HS-5 (cell line): Measurements from ENCODE around the gene C11orf16.
A peak's percentile ranks its signal among the peaks of the same experiment; 100 is the strongest.
"Not testable (repeated sequence)": the region's sequence is repeated elsewhere in the genome, so short reads cannot be mapped to it uniquely, and the experiment has no call there.

Experiments used
- DNase-seq: peaks from one replicate; pipeline ENCODE4 v3.0.0-alpha.2; 2012; ENCODE audit warnings: low read depth

Gene C11orf16

DNA sequence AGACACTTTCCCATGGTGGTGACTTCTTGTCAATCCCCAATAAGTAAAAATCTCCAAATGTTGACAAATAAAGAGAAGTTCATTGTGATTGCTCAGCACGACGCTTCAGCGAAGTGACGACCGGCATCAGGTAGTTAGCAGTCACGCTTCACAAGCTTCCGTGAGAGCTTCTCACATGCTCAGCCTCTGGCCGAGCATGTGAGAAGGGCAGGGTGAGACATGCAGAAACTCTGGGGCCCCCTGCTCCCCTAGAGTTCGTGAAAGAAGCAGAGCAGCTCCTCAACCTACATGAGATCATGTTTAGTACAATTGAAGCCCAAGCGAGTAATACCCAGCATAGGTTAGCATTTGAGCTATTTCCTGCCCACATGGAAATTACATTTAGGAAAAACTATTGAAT is 4.4 kb upstream of the C11orf16 start:
- no peak for DNase-seq

DNA sequence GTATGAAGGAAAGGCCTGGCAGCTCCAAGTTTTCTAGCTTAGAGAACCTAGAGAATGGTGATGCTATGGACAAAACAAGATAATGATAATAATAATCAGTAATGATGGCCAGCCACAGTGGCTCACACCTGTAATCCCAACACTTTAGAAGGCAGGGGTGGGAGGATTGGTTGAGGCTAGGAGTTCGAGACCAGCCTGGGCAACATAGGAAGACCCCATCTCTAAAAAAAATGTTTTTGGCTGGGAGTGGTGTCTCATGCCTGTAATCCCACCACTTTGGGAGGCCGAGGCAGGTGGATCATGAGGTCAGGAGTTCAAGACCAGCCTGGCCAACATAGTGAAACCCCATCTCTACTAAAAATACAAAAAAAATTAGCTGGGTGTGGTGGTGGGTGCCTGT is 3.0 kb upstream of the C11orf16 start:
- not testable (repeated sequence) for DNase-seq

DNA sequence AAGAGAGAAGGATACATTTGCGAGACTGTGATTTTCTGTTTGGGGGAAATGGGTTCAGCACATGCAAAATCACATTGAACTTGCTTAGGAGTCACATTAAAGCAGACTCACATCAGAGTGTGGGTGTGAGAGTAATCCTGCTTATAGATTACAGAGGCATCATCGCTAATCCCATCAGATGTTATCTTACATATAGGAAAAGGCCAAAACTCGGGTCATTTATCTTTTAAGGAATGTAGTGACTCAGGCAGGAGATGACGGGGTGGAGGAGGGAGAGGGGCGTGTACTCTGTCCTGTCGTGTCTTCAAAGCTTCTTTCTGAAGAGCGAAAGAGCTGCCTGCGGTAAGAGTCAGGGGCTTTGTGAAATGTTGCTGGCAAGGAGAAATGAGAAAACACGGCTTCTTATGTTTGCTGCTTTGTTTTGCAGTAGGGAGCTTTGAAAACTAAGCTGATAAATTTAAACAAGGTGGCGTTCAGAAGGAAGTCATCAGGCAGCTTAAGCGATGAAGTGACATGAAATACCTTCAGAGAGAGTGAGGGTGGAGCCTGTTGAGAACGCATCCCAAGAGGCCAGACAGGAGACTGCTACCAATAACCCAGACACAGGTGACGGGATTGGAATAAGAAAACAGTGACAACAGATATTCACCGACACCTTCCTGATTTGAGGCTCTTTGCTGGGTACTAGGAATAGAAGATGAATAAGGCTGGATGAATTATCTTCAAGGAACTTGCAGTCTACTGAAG is 2.2 kb upstream of the C11orf16 start:
- peak; percentile 59 for DNase-seq

DNA sequence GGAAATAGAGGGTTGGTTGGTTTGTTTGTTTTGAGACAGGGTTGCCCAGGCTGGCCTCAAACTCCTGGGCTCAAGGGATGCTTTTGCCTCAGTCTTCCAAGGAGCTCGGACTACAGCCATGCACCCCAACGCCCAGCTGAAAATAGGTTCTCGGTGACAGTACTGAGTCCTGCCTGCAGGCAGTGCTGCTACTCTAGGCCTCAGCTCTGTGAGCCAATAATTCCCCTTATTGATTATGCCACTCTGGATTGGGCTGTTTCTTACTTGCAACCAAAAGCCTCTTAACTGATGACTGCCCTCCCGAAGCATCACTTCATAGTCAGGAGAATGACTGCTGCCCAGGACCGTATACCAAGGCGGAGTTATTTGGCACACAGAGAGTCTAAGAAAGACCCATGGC is 1.2 kb upstream of the C11orf16 start:
- no peak for DNase-seq

DNA sequence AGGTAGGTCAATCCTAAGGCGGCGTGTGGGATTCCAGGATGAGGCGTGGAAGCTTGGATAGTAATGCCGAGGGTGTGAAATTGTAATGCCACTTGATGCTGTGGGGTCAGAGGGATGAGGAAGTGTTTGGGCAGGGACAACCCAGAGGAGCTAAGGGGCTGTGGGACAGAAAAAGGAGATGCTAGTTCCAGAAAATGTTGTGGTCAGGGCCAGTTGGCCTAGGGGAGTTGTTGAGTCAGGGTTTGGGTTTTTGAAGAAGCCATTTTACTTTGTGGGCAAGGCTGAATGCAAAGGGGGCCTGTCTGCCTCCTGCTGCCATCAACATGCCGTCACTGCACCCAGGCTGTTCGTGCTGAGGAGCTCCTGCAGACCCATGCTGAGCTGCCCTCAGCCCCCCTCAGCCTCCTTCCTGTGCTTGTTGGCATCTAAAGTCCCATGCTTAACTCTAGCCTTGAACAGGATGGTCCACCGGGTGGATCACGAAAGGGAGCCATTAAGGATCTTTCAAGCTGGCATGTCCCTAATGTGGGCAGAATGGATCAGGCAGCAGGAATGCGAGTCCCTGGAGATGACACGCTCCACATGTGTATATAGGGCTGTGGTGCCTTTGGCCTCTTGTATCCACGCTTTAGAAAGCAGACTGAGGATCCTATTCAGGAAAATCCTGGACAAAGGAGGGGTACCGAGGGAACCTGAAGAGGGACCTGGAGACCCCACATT is 2.1 kb downstream of the C11orf16 start:
- no peak for DNase-seq

DNA sequence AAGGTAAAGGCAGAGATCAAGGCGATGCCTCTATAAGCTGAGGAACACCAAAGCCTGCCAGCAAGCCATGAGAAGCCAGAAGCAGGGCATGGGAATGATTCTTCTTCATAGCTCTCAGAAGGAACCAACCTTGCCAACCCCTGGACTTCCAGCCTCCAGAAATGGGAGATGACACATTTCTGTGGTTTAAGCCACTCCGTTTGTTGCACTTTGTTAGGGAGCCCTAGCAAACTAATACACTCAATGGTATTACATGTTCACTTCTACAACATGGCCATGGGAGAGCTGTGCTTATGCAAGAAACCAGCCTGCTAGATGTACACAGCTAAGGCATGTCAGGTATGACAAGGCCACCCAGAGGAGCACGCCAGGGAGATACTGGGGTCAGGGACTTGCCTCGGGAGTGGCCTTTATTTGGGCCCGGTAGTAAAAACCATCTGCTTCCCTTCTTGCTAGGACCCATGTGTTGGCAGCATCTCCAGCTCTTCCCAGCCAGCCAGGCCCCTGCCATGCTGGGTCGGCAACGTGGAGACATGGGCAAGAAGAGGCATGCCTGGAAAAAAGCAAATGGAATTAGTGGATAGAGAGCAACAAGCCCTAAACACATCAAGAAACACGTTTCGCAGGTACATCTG is 3.6 kb downstream of the C11orf16 start:
- no peak for DNase-seq

DNA sequence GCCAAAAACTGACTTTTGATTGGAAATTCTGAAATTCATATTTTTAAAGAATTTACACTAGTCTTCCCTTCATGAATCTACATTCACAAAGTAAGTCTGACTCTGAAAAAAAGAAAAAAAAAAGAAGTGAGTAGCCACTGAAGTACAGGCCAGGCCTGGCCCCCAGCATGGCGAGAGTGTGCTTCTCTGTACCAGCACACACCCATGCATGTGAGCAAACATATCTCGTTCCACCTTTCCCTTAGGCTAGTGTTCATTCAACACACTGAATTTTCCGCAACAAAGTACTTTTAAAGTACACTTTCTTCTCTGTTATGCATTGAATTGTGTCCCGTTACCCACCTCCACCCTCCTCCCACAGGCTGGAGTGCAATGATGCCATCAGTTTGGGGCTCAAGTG is 4.5 kb downstream of the C11orf16 start:
- no peak for DNase-seq

DNA sequence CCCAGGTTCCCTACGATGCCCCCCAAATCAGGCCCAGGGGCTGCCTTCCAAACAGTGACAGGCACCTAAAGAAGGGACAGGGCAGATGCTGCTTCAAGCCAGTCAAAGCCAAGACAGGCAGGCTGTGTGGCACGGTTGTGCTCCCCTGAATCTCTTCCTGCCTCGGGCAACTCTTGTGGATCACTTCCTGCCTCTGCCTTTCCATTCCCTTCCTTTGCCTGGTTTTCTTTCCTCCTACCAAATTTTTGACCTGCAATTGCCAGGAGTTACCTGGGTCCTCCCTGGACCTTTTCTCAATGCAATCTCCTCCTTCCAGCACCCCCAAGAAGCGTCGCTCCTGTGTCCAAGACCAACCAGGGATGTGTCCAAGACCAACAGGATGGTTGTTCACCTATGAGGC is 5.5 kb downstream of the C11orf16 start:
- DNase-seq = no peak

DNA sequence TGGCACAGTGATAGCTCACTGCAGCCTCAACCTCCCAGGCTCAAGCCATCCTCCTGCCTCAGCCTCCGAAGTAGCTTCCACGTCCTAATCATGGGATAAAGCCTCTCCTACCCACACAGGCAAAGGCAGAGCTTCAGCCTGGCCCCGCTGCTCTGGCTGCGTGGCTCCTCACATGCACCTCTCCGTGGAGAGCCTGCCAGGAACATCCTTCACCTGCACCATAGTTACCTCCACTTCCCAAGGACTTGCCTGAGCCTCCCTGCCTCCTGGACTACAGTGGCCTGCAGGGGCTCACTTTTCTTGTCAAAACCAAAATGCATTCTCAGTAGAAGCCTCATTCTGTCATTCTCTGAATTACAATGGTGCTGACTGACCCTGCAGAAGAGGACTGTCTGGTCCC is 6.5 kb downstream of the C11orf16 start:
- DNase-seq = no peak

DNA sequence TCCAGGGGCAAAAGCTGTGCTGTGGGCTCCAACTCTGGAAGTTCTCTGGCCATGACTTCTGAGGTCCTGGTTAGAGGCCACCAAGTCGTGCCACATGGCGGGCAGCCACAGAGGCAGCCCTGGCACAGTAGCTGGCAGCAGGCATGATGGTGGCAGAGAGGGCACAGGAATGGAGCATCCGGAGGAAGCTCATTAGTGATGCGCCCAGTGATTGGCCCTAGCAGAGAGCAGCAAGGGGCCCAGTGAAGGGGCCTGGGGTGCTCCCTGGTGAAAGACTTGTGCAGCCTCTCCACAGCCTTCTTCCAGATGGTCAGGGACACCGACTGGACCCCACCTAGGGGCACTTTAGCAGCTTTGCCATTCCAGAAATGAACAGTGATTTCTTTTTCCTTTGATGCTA is 7.0 kb downstream of the C11orf16 start:
- no peak for DNase-seq

DNA sequence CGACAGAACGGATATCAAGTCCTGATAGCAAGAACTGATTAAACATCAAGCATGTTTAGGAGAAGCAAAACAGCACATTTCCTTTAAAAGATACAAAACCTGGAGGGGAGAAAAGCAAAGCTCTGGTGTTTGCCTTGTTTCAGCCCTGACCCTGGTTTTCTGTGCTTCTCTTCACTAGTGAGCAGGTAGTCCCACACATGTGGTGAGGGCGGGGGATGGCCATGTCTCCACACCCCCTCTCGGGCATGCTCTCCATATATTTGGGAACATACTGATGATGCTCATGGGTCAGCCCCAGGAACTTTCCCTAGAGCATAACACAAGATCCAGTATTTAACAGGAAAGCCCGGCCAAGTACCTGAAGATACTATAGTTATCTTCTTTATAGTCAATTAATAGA is 10.1 kb downstream of the C11orf16 start:
- DNase-seq = no peak

DNA sequence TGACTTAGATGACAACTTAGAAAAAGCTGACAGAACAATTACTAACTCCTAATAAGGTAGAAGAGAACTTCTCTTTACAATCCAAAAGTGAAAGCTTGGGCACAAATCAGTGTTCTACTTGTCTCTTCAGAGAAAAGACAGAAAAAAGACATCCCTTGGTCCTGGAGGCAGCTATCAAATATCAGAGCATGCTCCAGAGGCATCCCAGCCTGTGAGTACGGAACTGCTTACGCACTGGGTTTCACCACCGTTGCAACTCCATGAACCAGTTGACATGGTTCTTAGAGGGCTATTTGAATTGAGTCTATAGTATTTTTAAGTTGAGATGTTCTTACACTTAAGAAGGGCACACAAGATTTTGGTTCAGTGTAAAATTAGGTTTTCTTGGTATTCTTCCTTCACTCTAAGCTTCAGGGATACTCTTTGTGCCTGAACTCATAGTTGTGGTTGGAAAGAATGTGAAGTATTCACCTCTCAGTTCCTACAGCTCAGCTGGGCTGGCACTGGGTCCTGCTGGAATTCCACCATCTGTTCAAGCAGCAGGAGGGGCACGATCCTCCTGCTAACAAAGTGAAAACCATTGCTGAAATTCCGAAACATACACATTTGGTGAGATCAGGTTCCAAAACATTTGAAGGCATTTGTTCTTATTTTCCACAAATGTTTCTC is 15.5 kb downstream of the C11orf16 start:
- peak; percentile 86 for DNase-seq

DNA sequence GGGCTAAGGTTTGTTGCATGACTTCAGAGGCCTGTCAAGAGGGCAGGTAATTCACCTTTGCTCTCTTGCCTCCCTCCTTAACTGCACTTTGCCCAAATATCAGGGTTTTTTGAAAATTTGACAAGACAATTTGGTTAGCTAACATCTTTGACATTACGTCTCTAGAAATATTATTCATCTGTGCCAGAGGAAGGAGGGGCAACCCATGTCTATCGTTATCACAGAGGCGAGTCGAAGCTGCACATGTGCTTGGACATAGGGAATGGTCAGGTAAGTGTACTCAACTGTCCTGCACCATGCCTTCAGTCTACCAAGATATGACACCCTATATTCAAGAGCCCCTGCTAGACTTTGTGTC is 18.1 kb downstream of the C11orf16 start:
- DNase-seq = no peak

DNA sequence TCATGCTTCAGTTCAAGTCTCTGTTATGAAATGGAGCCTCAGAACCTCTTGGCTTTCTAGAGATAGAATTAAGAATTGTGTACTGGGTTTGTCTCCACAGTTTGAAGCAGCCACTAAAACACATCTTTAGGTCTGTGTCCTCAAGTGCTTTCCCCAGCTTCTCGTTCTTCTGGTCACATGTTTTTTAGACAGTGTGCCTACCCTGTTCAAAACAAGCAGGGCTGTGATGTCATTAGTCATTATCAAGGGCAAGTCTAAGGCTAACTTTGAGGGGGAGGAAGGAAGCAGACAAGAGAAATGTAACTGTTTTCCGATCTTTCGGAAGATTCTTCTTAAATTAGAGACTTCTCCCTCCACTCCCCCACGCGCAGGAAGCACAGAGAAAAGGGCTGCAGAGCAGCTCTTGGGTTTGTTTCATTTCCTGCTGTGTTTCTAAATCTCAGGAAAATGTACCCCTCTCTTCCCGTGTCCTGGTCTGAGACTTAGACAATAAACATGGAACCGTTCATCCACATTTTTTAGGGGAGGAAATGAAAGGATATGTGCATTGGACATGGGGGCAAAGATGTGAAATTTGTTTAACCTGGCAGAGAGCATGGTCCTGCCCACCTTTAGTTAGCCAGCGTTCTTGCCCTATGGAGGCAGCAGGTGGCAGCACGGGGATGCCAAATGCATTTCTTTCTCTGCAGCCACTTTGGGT is 18.6 kb downstream of the C11orf16 start:
- no peak for DNase-seq

DNA sequence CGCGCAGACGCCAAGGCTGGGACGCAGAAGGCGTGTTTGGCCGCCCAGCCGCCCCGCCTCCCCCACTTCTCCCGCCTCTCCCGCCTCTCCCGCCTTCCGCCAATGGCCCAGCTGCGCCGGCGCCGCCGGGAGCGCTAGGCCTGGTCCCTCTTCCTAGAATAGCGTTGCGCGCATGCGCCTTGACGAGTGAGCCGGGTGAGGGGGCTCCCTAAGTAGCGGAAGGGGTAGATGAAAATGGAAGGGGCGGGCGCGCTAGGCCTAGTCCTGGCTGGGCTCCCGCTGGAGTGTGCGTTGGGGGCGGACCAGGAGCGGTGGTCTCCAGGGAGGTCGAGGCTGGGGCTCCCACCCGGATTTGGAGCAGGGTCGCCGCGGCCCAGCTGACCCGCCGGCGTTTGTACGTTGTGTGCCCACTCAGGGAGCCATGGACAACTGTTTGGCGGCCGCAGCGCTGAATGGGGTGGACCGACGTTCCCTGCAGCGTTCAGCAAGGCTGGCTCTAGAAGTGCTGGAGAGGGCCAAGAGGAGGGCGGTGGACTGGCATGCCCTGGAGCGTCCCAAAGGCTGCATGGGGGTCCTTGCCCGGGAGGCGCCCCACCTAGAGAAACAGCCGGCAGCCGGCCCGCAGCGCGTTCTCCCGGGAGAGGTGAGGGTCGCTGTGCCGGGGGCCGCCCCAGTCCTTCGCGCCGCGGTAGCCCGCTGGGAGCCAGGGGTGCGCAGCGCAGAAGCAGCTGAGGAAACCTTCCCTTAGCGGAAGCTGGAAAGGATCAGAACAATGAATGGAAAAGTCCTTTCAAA is 21.5 kb downstream of the C11orf16 start, which contains the start of gene AKIP1:
TSS of gene AKIP1 (plus strand) at position 161 of the 795 bp plus-strand sequence. CDS start at position 422, 261 bp downstream.
- peak; percentile 77 for DNase-seq

DNA sequence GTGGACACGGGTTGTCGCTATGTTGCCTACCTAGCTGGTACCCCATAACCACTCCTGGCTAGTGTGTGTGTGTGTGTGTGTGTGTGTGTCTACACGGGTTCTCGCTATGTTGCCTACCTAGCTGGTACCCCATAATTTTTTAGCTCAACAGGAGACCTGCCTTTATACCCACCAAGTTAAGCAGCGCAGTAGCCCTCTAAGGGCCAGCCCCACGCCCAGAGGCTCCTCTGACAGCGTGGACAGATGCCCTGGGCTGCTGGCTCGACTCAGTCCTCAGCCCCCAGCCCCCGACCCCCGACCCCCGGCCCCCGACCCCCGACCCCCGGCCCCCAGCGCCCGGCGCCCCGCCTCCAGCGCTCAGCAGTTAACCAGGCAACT is 22.1 kb downstream of the C11orf16 start:
- no peak for DNase-seq

DNA sequence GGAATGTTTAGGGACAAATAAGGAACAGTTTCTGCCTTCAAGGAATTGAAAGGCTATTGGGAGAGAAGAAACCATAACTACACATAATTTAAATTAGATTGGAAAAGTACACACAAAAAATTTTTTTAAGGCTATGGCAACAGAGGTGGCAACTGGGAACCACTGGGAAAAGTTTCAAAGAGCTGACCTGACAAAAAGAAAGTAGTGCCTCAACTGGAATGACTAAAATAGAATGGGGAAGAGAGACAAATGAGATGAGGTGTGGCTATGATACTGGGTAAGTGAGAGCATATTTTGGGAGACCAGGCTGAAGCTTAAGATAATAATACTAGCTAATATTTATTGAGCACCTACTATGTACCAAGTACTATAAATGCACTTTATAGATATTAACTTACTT is 24.6 kb downstream of the C11orf16 start:
- DNase-seq = no peak

DNA sequence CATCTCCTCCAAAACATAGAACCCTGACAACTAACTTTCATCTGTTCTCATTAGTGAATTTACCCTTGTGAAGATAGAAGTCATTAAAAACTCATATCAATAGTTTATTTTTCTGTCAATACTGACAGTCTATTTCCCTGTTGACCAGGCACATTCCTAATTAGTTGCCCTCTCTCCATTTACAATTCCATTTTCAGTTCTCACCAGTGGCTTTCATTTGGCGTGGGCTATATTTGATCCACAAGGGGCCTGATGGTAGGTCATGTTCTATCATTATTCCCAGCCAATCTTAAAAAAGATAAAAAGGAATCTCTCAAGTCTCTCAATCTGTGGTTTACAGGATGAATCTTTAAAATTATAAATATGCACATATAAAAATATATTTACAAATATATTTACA is 25.6 kb downstream of the C11orf16 start:
- no peak for DNase-seq

DNA sequence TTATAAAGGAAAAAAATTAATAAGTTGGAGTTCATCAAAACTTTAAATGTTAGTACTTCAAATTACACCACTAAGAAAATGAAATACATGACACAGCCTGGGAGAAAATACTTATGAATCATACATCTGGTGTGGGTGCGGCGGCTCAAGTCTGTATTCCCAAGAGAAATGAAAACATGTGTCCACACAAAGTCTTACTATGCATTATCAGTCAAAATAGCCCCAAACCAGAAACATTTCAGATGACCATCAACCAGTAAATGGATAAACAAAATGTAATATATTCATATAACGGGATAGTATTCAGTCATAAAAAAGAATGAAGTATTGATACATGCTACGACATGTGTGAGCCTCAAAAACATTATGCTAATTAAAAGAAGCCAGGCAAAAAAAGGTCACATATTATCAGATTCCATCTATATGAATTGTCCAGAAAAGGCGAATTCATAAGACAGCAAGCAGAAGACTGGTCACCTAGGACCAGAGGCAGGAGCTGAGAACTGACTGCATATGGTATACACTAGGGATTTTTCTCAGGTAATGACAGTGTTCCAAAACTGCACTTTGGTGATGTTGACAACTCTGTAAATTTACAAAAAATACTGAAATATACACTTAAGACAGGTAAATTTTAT is 27.1 kb downstream of the C11orf16 start:
- peak; percentile 72 for DNase-seq

DNA sequence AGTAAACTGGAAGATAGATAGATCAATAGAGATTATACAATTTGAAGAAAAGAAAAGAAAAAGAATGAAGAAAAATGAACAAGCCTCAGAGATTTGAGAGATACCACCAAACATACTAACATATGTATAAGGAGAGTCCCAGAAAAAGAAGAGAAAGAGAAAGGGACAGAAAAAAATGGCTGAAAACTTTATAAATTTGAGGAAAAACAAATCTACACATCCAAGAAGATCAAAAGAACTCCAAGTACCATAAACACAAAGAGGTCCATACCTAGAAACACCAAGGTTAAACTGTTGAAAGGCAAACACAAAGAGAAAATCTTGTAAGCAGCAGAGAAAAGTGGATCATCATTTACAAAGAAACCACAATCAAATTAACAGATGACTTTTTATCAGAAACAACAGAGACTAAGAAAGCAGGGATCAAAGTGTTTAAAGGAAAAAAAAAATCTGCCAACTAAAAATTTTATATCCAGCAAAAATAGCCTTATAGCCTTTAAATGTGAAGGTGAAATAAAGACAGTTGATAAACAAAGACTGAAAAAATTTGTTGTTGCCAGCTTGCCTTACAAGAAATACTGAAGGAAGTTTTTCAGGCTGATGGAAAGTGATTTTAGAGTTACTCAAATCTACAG is 33.5 kb downstream of the C11orf16 start:
- DNase-seq = no peak
